ENCODE data around the gene STXBP5.

Gene STXBP5

DNA sequence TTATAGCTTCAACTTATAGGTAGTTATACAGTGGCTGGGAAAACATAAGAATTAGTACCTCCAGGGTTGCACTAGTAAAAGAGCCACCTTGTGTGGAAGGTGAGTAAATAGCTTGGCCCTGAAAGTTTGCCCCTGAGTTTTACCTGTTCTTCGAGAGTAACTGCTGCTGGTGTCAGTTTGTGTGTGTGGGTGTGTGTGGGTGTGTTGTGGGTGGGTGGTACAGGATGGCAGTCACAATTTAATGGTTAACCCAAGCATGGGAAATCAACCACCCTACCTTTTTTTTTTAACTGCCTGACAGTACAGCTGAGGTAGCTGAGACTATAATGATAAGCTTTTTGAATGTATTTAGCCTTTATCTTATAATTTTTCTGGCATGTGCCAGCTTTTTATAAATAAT lies 137.3 kb downstream of the STXBP5 start:
- Histone ChIP-seq H3K4me2 (ENCODE audit: low read length, poor library complexity, severe bottlenecking) (no peak overlapping the region), H3K9me3 (ENCODE audit: control insufficient read depth, low read length) (no peaks in the 10 kb centered on the region), H3K27me3 (ENCODE audit: control insufficient read depth in 1 of 2, insufficient read depth in 1 of 2, low read length in 2 of 2) (no peaks in the 10 kb centered on the region), H3K9ac (ENCODE audit: low read length) (no peak overlapping the region), H2AK5ac (ENCODE audit: low read length, severe bottlenecking) (no peak overlapping the region), H3K36me3 (ENCODE audit: control insufficient read depth in 1 of 2, insufficient read depth in 2 of 2, low read depth in 1 of 2, low read length in 2 of 2) (peaks cover 3 to 70% of the 10 kb centered on the region in 2 experiments), H3K4ac (ENCODE audit: low read depth in 1 of 2, low read length in 2 of 2) (no peak overlapping the region), H3K79me1 (replicated peaks; ENCODE audit: low read length, poor library complexity, severe bottlenecking) (peaks cover 1% of the 10 kb centered on the region), H3K27ac (ENCODE audit: low read length, poor library complexity, severe bottlenecking) (no peak overlapping the region), H2BK15ac (ENCODE audit: low read depth, poor library complexity, severe bottlenecking) (no peak overlapping the region), H2BK120ac (ENCODE audit: low read depth, low read length) (no peak overlapping the region), H3K23ac (ENCODE audit: low read length in 2 of 2) (no peak overlapping the region), H2BK12ac (ENCODE audit: low read length in 2 of 2) (no peak overlapping the region), H3K18ac (ENCODE audit: low read depth in 1 of 2, low read length in 2 of 2) (no peak overlapping the region), H4K91ac (ENCODE audit: low read length) (no peak overlapping the region), H3K14ac (ENCODE audit: low read length in 2 of 2) (no peak overlapping the region), H2BK5ac (ENCODE audit: low read depth, low read length, poor library complexity, severe bottlenecking) (no peak overlapping the region), H4K8ac (ENCODE audit: low read length) (no peak overlapping the region), H2AFZ (ENCODE audit: low read depth, low read length) (no peak overlapping the region), H3K4me1 (ENCODE audit: control insufficient read depth, insufficient read depth, low read depth, low read length) (peaks cover 1% of the 10 kb centered on the region), H3K4me3 (ENCODE audit: insufficient read depth in 1 of 2, low read depth in 1 of 2, low read length in 2 of 2) (no peak overlapping the region)
- no peak for DNase-seq
- WGBS, result 100% methylated on average over 1 of the region's 1 CpG

DNA sequence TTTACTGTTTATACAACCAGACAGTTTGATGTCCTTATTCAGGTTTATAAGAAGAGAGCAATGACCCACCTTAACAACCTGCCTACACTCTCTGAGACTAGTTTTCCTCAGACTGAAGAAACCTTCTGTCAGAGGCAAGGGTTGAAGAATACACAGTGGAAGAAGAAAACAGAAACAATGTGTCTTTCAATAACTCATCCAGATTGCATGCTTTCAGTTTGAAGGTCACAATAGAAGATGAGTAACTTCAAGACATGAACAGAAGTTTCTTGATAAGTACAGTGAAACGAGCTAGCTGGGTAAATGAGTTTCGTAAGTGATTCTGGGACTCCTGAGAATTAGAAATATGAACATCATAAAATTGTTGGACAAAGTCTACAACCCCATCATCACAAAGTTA lies 141.7 kb downstream of the STXBP5 start:
- Histone ChIP-seq H3K14ac (ENCODE audit: low read length in 2 of 2) (no peak overlapping the region), H3K18ac (ENCODE audit: low read depth in 1 of 2, low read length in 2 of 2) (no peak overlapping the region), H3K27me3 (ENCODE audit: control insufficient read depth in 1 of 2, insufficient read depth in 1 of 2, low read length in 2 of 2) (no peaks in the 10 kb centered on the region), H3K9ac (ENCODE audit: low read length) (no peak overlapping the region), H3K27ac (ENCODE audit: low read length, poor library complexity, severe bottlenecking) (no peak overlapping the region), H3K4me1 (ENCODE audit: control insufficient read depth, insufficient read depth, low read depth, low read length) (peaks cover 1% of the 10 kb centered on the region), H3K36me3 (ENCODE audit: control insufficient read depth in 1 of 2, insufficient read depth in 2 of 2, low read depth in 1 of 2, low read length in 2 of 2) (peaks cover 7 to 60% of the 10 kb centered on the region in 2 experiments), H2AFZ (ENCODE audit: low read depth, low read length) (no peak overlapping the region), H4K91ac (ENCODE audit: low read length) (no peak overlapping the region), H4K8ac (ENCODE audit: low read length) (no peak overlapping the region), H3K4me2 (ENCODE audit: low read length, poor library complexity, severe bottlenecking) (no peak overlapping the region), H3K4ac (ENCODE audit: low read depth in 1 of 2, low read length in 2 of 2) (no peak overlapping the region), H2BK5ac (ENCODE audit: low read depth, low read length, poor library complexity, severe bottlenecking) (no peak overlapping the region), H2BK120ac (ENCODE audit: low read depth, low read length) (no peak overlapping the region), H2BK15ac (ENCODE audit: low read depth, poor library complexity, severe bottlenecking) (no peak overlapping the region), H3K4me3 (ENCODE audit: insufficient read depth in 1 of 2, low read depth in 1 of 2, low read length in 2 of 2) (no peak overlapping the region), H3K79me1 (replicated peaks; ENCODE audit: low read length, poor library complexity, severe bottlenecking) (peaks cover 1% of the 10 kb centered on the region), H3K23ac (ENCODE audit: low read length in 2 of 2) (no peak overlapping the region), H2BK12ac (ENCODE audit: low read length in 2 of 2) (no peak overlapping the region), H2AK5ac (ENCODE audit: low read length, severe bottlenecking) (no peak overlapping the region), H3K9me3 (ENCODE audit: control insufficient read depth, low read length) (no peaks in the 10 kb centered on the region)
- DNase-seq, result no peak
- WGBS, result no CpG with 5 or more reads among the region's 2 CpGs

DNA sequence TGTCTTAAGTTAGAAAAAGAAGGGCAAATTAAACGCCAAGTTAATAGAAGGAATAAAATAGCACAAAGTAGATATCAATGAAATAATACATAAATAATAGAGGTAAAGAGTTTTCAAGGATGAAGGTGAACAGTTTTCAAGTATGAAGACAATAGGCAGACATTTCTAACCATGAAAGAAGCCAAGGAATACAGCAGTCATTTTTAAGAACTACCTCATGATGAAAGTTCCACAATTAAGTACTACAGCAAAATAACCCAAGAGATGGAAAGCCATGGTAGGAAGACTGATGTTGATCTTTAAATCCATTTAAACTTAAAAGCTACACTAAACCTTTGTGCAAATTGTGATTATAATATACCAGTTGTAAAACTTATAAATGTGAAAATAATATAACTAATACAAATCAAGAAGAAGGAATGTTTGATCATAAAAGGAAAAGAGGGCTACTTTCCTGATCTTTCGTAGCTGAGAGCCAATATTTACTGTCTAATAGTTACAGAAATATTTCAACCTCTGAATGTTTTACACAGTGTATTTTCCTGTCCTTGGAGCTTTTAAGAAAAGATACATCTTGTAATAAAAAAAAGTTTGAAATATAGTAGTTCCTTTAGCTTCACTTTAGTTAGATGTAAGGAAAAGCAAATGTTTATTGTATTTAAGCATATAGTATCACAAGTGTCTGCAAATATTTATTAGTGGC lies 143.1 kb downstream of the STXBP5 start:
- H3K4ac ChIP-seq (ENCODE audit: low read depth in 1 of 2, low read length in 2 of 2), result no peak overlapping the region
- H3K23ac ChIP-seq (ENCODE audit: low read length in 2 of 2), result no peak overlapping the region
- H3K18ac ChIP-seq (ENCODE audit: low read depth in 1 of 2, low read length in 2 of 2), result no peak overlapping the region
- no peak overlapping the region for H3K27ac ChIP-seq (ENCODE audit: low read length, poor library complexity, severe bottlenecking)
- H2AK5ac ChIP-seq (ENCODE audit: low read length, severe bottlenecking), result no peak overlapping the region
- WGBS, result no CpG with 5 or more reads among the region's 2 CpGs
- no peak overlapping the region for H3K4me3 ChIP-seq (ENCODE audit: insufficient read depth in 1 of 2, low read depth in 1 of 2, low read length in 2 of 2)
- H3K9me3 ChIP-seq (ENCODE audit: control insufficient read depth, low read length), result no peaks in the 10 kb centered on the region
- no peak overlapping the region for H4K8ac ChIP-seq (ENCODE audit: low read length)
- no peak overlapping the region for H3K9ac ChIP-seq (ENCODE audit: low read length)
- H3K27me3 ChIP-seq (ENCODE audit: control insufficient read depth in 1 of 2, insufficient read depth in 1 of 2, low read length in 2 of 2), result no peaks in the 10 kb centered on the region
- DNase-seq, result no peak
- H3K4me2 ChIP-seq (ENCODE audit: low read length, poor library complexity, severe bottlenecking), result no peak overlapping the region
- no peak overlapping the region for H2AFZ ChIP-seq (ENCODE audit: low read depth, low read length)
- no peak overlapping the region for H2BK15ac ChIP-seq (ENCODE audit: low read depth, poor library complexity, severe bottlenecking)
- no peaks in the 10 kb centered on the region for H3K4me1 ChIP-seq (ENCODE audit: control insufficient read depth, insufficient read depth, low read depth, low read length)
- H2BK120ac ChIP-seq (ENCODE audit: low read depth, low read length), result no peak overlapping the region
- no peaks in the 10 kb centered on the region for H3K79me1 ChIP-seq (replicated peaks; ENCODE audit: low read length, poor library complexity, severe bottlenecking)
- no peak overlapping the region for H4K91ac ChIP-seq (ENCODE audit: low read length)
- peaks cover 7 to 47% of the 10 kb centered on the region in 2 experiments for H3K36me3 ChIP-seq (ENCODE audit: control insufficient read depth in 1 of 2, insufficient read depth in 2 of 2, low read depth in 1 of 2, low read length in 2 of 2)
- H2BK12ac ChIP-seq (ENCODE audit: low read length in 2 of 2), result no peak overlapping the region
- no peak overlapping the region for H3K14ac ChIP-seq (ENCODE audit: low read length in 2 of 2)
- no peak overlapping the region for H2BK5ac ChIP-seq (ENCODE audit: low read depth, low read length, poor library complexity, severe bottlenecking)

DNA sequence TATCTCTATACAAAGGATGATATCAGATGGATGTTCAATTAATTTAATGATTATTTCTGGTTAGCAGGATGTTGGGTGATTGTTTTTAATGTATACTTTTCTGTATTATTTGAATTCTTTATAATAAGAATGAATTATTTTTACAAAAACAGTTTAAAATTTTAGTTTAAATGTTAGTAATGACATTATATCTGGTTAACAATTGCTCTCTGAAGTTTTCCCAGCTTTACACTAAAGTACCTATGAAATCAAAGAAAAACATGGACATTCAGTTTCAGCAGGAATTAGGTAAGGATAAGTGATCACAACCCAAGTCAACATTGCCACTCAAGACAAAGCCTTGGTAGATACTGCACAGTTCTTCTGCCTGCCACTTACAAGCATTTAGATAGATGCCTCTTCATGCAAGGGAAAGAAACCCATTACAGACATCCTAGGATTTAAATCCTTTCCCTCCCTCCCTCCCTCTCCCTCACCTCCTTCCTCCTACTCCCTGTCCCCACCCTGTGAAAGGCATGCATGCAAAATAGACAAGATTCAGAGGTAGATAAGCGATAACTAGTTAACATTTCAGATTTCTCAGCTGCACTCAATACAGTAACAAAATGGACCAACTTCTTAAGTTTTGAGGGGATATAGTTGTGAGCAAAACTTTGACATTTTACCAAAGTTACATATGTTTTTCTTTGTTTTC lies 143.8 kb downstream of the STXBP5 start:
- no peak overlapping the region for H4K8ac ChIP-seq (ENCODE audit: low read length)
- no peak overlapping the region for H2BK5ac ChIP-seq (ENCODE audit: low read depth, low read length, poor library complexity, severe bottlenecking)
- no peak overlapping the region for H3K9ac ChIP-seq (ENCODE audit: low read length)
- H3K18ac ChIP-seq (ENCODE audit: low read depth in 1 of 2, low read length in 2 of 2), result no peak overlapping the region
- no peak overlapping the region for H3K23ac ChIP-seq (ENCODE audit: low read length in 2 of 2)
- no peaks in the 10 kb centered on the region for H3K27me3 ChIP-seq (ENCODE audit: control insufficient read depth in 1 of 2, insufficient read depth in 1 of 2, low read length in 2 of 2)
- no peak overlapping the region for H2AFZ ChIP-seq (ENCODE audit: low read depth, low read length)
- no peak overlapping the region for H4K91ac ChIP-seq (ENCODE audit: low read length)
- no peak overlapping the region for H2BK120ac ChIP-seq (ENCODE audit: low read depth, low read length)
- H3K4ac ChIP-seq (ENCODE audit: low read depth in 1 of 2, low read length in 2 of 2), result no peak overlapping the region
- no peaks in the 10 kb centered on the region for H3K4me1 ChIP-seq (ENCODE audit: control insufficient read depth, insufficient read depth, low read depth, low read length)
- no peak for DNase-seq
- H3K4me2 ChIP-seq (ENCODE audit: low read length, poor library complexity, severe bottlenecking), result no peak overlapping the region
- H3K14ac ChIP-seq (ENCODE audit: low read length in 2 of 2), result no peak overlapping the region
- H3K4me3 ChIP-seq (ENCODE audit: insufficient read depth in 1 of 2, low read depth in 1 of 2, low read length in 2 of 2), result no peak overlapping the region
- H2BK12ac ChIP-seq (ENCODE audit: low read length in 2 of 2), result no peak overlapping the region
- no peak overlapping the region for H3K27ac ChIP-seq (ENCODE audit: low read length, poor library complexity, severe bottlenecking)
- peaks cover 7 to 47% of the 10 kb centered on the region in 2 experiments for H3K36me3 ChIP-seq (ENCODE audit: control insufficient read depth in 1 of 2, insufficient read depth in 2 of 2, low read depth in 1 of 2, low read length in 2 of 2)
- H3K79me1 ChIP-seq (replicated peaks; ENCODE audit: low read length, poor library complexity, severe bottlenecking), result no peaks in the 10 kb centered on the region
- no peak overlapping the region for H2AK5ac ChIP-seq (ENCODE audit: low read length, severe bottlenecking)
- H3K9me3 ChIP-seq (ENCODE audit: control insufficient read depth, low read length), result no peaks in the 10 kb centered on the region
- no CpG with 5 or more reads among the region's 1 CpG for WGBS
- no peak overlapping the region for H2BK15ac ChIP-seq (ENCODE audit: low read depth, poor library complexity, severe bottlenecking)
